B cell (primary cell): Measurements from ENCODE around the gene ANGPTL2. TPM values are rescaled to one million over a fixed set of nuclear protein-coding genes. Genes with fewer than 3 reads are reported as not detected.

Experiments
- ATAC-seq: fragments of 200-7000 bp; cut with Tn5 transposase; one replicate; pipeline ENCODE4 v1.10.0; 2021; ENCODE audit warnings: low read depth, mild to moderate bottlenecking, moderate number of reproducible peaks, moderate library complexity
- CTCF ChIA-PET: fragments of 350-600 bp; sonication (Branson Sonifier 250); formaldehyde crosslinking; loops from one replicate; lab custom pipeline; 2021; ENCODE audit warnings: antibody characterized with exemption, inconsistent platforms; lab: Charles Lee
- POLR2A ChIA-PET: fragments of 350-600 bp; sonication (Branson Sonifier 250); formaldehyde crosslinking; loops from one replicate; lab custom pipeline; 2021; ENCODE audit warnings: antibody characterized with exemption; lab: Charles Lee
- DNase-seq: peaks from one replicate; pipeline ENCODE4 v3.0.0; 2013
- H2AFZ ChIP-seq: 2 replicates; pipeline ENCODE4 v1.6.1; 2012; ENCODE audit warnings: mild to moderate bottlenecking, low read depth, low read length; ENCODE audit not compliant: insufficient read depth, poor library complexity, severe bottlenecking
- H3K27ac ChIP-seq, 2 donors: 1 replicate in 1 of 2; 2 replicates in 1 of 2; pipeline ENCODE4 v1.5.1; 2012 to 2013; ENCODE audit warnings: low read length in 2 of 2, mild to moderate bottlenecking in 2 of 2, moderate library complexity in 1 of 2
- H3K27me3 ChIP-seq, 4 experiments: fragments of 200-600 bp in 1 of 4; sonication (generic) in 1 of 4; replicated peaks in 1 of 4; 1 replicate in 2 of 4; 2 replicates in 2 of 4; pipeline versions ENCODE4 v1.6.1 to v1.7.0; 2013 to 2016; ENCODE audit warnings: low read length in 3 of 4, mild to moderate bottlenecking in 2 of 4, mixed read lengths in 1 of 4, moderate library complexity in 1 of 4; ENCODE audit not compliant: insufficient read depth in 4 of 4, control insufficient read depth in 3 of 4; ENCODE audit errors: control extremely low read depth in 1 of 4
- H3K36me3 ChIP-seq, 2 experiments: replicated peaks in 1 of 2; 1 replicate in 1 of 2; 2 replicates in 1 of 2; pipeline versions ENCODE4 v1.6.1 to v1.7.1; 2013; ENCODE audit warnings: low read length in 1 of 2; ENCODE audit not compliant: insufficient read depth in 2 of 2, control insufficient read depth in 1 of 2; ENCODE audit errors: control extremely low read depth in 1 of 2, extremely low read depth in 1 of 2
- H3K4me1 ChIP-seq, 2 donors: fragments of 200-600 bp in 1 of 2; sonication (generic) in 1 of 2; 1 replicate in 1 of 2; 2 replicates in 1 of 2; pipeline versions ENCODE4 v1.5.1 to v1.6.1; 2013 to 2017; ENCODE audit warnings: low read length in 2 of 2; ENCODE audit not compliant: control insufficient read depth in 2 of 2, insufficient read depth in 2 of 2
- H3K4me2 ChIP-seq: replicated peaks from 2 replicates; pipeline ENCODE3; 2012; ENCODE audit warnings: mild to moderate bottlenecking, low read depth, low read length; ENCODE audit not compliant: poor library complexity, severe bottlenecking
- H3K4me3 ChIP-seq, 5 experiments: fragments of 200-600 bp in 1 of 5; sonication (generic) in 1 of 5; 1 replicate in 3 of 5; 2 replicates in 2 of 5; pipeline versions ENCODE4 v1.5.1 to v1.7.0; 2011 to 2016; ENCODE audit warnings: low read length in 4 of 5, mild to moderate bottlenecking in 4 of 5, low read depth in 2 of 5, control low read depth in 1 of 5, moderate library complexity in 1 of 5; ENCODE audit not compliant: insufficient read depth in 1 of 5; ENCODE audit errors: control extremely low read depth in 1 of 5, extremely low read depth in 1 of 5
- H3K79me2 ChIP-seq: fragments of 200-600 bp; sonication (generic); one replicate; pipeline ENCODE4 v1.6.0; 2016; ENCODE audit warnings: low read length; ENCODE audit not compliant: control insufficient read depth, insufficient read depth
- H3K9ac ChIP-seq: fragments of 200-600 bp; sonication (generic); 2 replicates; pipeline ENCODE4 v1.6.1; 2017; ENCODE audit warnings: mild to moderate bottlenecking, low read length, moderate library complexity
- H3K9me3 ChIP-seq, 3 donors: one replicate each; pipeline versions ENCODE4 v1.6.1 to v1.7.1; 2013; ENCODE audit warnings: low read length in 2 of 3; ENCODE audit not compliant: control insufficient read depth in 2 of 3, insufficient read depth in 1 of 3; ENCODE audit errors: control extremely low read depth in 1 of 3
- H4K20me1 ChIP-seq: 2 replicates; pipeline ENCODE4 v1.6.0; 2012; ENCODE audit warnings: mild to moderate bottlenecking, low read length; ENCODE audit not compliant: insufficient read depth, control insufficient read depth, poor library complexity, severe bottlenecking
- H3K27ac Mint-ChIP-seq: one replicate; pipeline ENCODE4 v1.8.0; 2021; ENCODE audit warnings: mixed read lengths
- H3K27me3 Mint-ChIP-seq: one replicate; pipeline ENCODE4 v1.8.0; 2021; ENCODE audit warnings: mixed read lengths
- H3K4me1 Mint-ChIP-seq: one replicate; pipeline ENCODE4 v1.8.0; 2021; ENCODE audit warnings: mixed read lengths
- H3K4me3 Mint-ChIP-seq: one replicate; pipeline ENCODE4 v1.8.0; 2021; ENCODE audit warnings: mixed read lengths
- H3K9me3 Mint-ChIP-seq: one replicate; pipeline ENCODE4 v1.8.0; 2022; ENCODE audit warnings: mixed read lengths; ENCODE audit not compliant: insufficient read depth
- EZH2 ChIP-seq: IDR thresholded peaks from 2 replicates; pipeline ENCODE4 v1.6.1; 2012; ENCODE audit warnings: borderline replicate concordance, low read depth, mild to moderate bottlenecking, moderate library complexity, low read length; ENCODE audit not compliant: insufficient read depth, poor library complexity, severe bottlenecking
- WGBS: methylation state at CpG from one replicate; pipeline ENCODE4 v1.1.5; 2013; ENCODE audit warnings: missing lambda C conversion rate; ENCODE audit not compliant: insufficient coverage; 5-methylcytosine and 5-hydroxymethylcytosine counted together
- intact Hi-C: fragments of 100-400 bp; cut with micrococcal nuclease; formaldehyde crosslinking; loops from one replicate; pipeline ENCODE4 v1.10.0; 2022
- polyA plus RNA-seq: library from polyadenylated mRNA; depleted of rRNA; stranded (reverse); fragments of >200 nt; gene quantifications from 2 replicates; pipeline ENCODE4 v1.2.3, GENCODE V29; 2012
- total RNA-seq, 2 donors: library from RNA; stranded (reverse); fragments of 120-200 nt in 1 of 2; gene quantifications; 1 replicate in 1 of 2; 2 replicates in 1 of 2; pipeline versions ENCODE4 v1.2.3 to v1.2.4, GENCODE V29; 2013 to 2022
- TF ChIP-seq, protein P1 (sequence below): fragments of 200-600 bp; IDR thresholded peaks from one replicate; pipeline ENCODE4 v1.8.0; 2022; ENCODE audit warnings: antibody characterized with exemption, mild to moderate bottlenecking

Gene ANGPTL2
- total and polyA plus RNA-seq, 2 donors (not counting 1 experiment from before 2014, with no cell fraction given): not detected

DNA sequence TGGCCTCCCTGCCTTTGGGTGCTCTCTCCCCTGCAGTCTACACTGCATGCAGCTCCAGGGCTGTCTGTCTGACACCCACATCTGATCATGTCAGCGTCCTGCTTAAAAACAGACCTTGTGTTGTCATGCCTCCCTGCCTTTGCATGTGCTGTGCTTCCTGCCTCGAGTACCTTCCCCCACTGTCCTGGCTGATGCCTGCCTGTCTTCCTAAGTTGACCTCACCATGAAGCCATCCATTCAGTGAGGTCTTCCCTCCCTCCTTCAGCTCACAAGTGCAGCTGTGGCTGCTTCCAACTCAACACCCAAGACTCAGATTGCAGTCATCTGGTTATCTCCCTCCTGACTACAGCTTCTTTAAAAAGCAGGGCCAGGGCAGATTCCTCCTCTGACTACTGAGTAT is 5.5 kb downstream of the ANGPTL2 start:
- no peak overlapping the region for H3K9ac ChIP-seq
- intact Hi-C loops: no loop called here
- H3K79me2 ChIP-seq: no peaks in the 10 kb centered on the region
- Mint-ChIP-seq H3K27me3 (peaks cover 7% of the 10 kb centered on the region), H3K27ac (no peak overlapping the region), H3K4me1 (peaks cover 35% of the 10 kb centered on the region), H3K4me3 (no peak overlapping the region), H3K9me3 (no peaks in the 10 kb centered on the region)
- H3K4me2 ChIP-seq: no peak overlapping the region
- ATAC-seq (no peak), DNase-seq (no peak)
- no peak overlapping the region for H3K4me3 ChIP-seq
- ChIA-PET CTCF (interaction anchor here (1.3 kb wide), 1 partner anchor 15 kb away, joined by 4 read pairs; no protein-coding TSS in a partner anchor), POLR2A (no interaction called here)
- no peaks in the 10 kb centered on the region for H4K20me1 ChIP-seq
- H3K4me1 ChIP-seq: peaks cover 8 to 26% of the 10 kb centered on the region in 2 donors
- no peak overlapping the region for H3K27ac ChIP-seq
- no peak overlapping the region for H2AFZ ChIP-seq
- no peaks in the 10 kb centered on the region for H3K36me3 ChIP-seq
- H3K27me3 ChIP-seq: peaks cover 0 to 4% (median 1%) of the 10 kb centered on the region in 4 experiments
- no peaks in the 10 kb centered on the region for H3K9me3 ChIP-seq
- no peak for TF ChIP-seq EZH2
- TF ChIP-seq, protein P1, sequence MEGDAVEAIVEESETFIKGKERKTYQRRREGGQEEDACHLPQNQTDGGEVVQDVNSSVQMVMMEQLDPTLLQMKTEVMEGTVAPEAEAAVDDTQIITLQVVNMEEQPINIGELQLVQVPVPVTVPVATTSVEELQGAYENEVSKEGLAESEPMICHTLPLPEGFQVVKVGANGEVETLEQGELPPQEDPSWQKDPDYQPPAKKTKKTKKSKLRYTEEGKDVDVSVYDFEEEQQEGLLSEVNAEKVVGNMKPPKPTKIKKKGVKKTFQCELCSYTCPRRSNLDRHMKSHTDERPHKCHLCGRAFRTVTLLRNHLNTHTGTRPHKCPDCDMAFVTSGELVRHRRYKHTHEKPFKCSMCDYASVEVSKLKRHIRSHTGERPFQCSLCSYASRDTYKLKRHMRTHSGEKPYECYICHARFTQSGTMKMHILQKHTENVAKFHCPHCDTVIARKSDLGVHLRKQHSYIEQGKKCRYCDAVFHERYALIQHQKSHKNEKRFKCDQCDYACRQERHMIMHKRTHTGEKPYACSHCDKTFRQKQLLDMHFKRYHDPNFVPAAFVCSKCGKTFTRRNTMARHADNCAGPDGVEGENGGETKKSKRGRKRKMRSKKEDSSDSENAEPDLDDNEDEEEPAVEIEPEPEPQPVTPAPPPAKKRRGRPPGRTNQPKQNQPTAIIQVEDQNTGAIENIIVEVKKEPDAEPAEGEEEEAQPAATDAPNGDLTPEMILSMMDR: no peak
- WGBS: 45% methylated on average over 2 of the region's 2 CpGs

- no peak overlapping the region for H3K4me2 ChIP-seq
- no peak for ATAC-seq
- no peaks in the 10 kb centered on the region for H4K20me1 ChIP-seq
- Mint-ChIP-seq H3K9me3 (no peaks in the 10 kb centered on the region), H3K4me3 (no peak overlapping the region), H3K4me1 (peaks cover 30% of the 10 kb centered on the region), H3K27me3 (peaks cover 4% of the 10 kb centered on the region), H3K27ac (no peak overlapping the region)
- CTCF ChIA-PET: no interaction called here
- TF ChIP-seq, protein P1: no peak
- TF ChIP-seq EZH2: no peak
- H3K4me1 ChIP-seq: peaks cover 5 to 25% of the 10 kb centered on the region in 2 donors
- POLR2A ChIA-PET: no interaction called here
- intact Hi-C loops: no loop called here
- no peaks in the 10 kb centered on the region for H3K79me2 ChIP-seq
- H3K9ac ChIP-seq: no peak overlapping the region
- H3K27me3 ChIP-seq: no peaks in the 10 kb centered on the region
- no peaks in the 10 kb centered on the region for H3K36me3 ChIP-seq
- no peak overlapping the region for H2AFZ ChIP-seq
- DNase-seq: no peak
- no peak overlapping the region for H3K27ac ChIP-seq
- H3K9me3 ChIP-seq: no peaks in the 10 kb centered on the region
- WGBS: 70% methylated on average over 6 of the region's 6 CpGs
- no peak overlapping the region for H3K4me3 ChIP-seq
These were observed 6.2 kb downstream of the ANGPTL2 start for GRCh38 chr9:127116088-127116726.
